GM08714 (cell line): ENCODE measurements around the gene DNASE1L3.

ENCODE experiments used
- H3K4me3 ChIP-seq: fragments of 200-500 bp; sonication (Bioruptor generic); 2 replicates; pipeline ENCODE4 v1.5.1; 2014; ENCODE audit warnings: mild to moderate bottlenecking, low read length, inconsistent platforms
- ZNF274 ChIP-seq: IDR thresholded peaks from 2 replicates; pipeline ENCODE4 v1.6.1; 2012; ENCODE audit warnings: mild to moderate bottlenecking, low read depth, low read length

DNASE1L3 gene

DNA sequence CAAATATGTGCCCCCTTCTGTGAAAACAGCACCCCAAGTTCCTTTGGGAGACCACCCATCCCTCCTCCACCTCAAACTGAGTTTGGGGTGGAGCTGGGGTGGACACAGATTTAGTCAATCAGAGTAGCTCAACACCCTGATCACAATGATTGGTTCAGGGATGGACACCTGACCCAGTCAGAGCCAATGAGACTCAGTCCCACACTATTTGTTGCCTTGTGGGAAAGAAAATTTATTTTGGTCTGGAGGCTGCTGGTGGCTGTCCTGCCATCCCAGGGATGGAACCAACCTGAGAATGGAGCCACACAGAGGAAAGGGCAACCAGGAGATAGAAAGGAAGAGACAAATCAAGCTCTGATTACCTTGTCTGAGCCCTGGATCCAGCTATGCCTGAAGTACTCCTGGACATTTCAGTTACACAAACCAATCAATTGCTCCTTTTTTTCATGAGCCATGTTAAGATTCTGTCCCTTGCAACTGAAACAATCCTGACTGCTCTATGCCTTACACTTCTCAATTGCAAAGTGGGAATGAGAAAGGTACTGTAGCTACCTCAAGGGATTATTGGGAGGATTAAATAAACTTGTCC is 10.6 kb downstream of the DNASE1L3 start:
- no peak overlapping the region; the same call in 1 of the 2 replicates for H3K4me3 ChIP-seq
- TF ChIP-seq ZNF274: no peak

DNA sequence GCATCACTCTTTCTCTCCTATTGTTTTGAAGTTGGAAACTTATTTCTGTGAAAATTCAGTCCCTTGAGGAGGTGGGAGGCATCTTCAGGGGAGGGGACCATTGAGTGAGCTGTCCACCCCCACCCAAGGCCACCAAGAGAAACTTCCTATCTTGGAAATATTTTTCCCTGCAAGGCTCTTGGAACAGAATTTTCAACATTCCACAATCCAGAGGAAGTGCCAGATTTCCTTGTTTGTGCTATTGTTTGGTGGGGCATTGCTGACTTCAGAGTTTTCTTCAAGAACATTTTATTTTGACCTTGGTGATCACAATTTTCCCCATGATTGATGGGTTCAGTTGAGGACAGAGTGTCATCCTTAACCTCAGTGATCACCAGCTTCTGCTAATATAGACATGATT is 12.0 kb downstream of the DNASE1L3 start:
- no peak overlapping the region for H3K4me3 ChIP-seq
- TF ChIP-seq ZNF274: no peak

- TF ChIP-seq ZNF274: no peak
- no peak overlapping the region for H3K4me3 ChIP-seq
Measured at GRCh38 chr3:58198362-58198761, 12.4 kb downstream of the DNASE1L3 start.

- no peak overlapping the region for H3K4me3 ChIP-seq
- TF ChIP-seq ZNF274: no peak
Measured at GRCh38 chr3:58197588-58197987, 13.2 kb downstream of the DNASE1L3 start.

- no peak overlapping the region for H3K4me3 ChIP-seq
- TF ChIP-seq ZNF274: no peak
Measured at GRCh38 chr3:58193682-58194407, 16.9 kb downstream of the DNASE1L3 start.

- H3K4me3 ChIP-seq: no peak overlapping the region
- no peak for TF ChIP-seq ZNF274
Measured at GRCh38 chr3:58192069-58192468, 18.7 kb downstream of the DNASE1L3 start.

- H3K4me3 ChIP-seq: no peak overlapping the region
- TF ChIP-seq ZNF274: no peak
Measured at GRCh38 chr3:58191361-58191991, 19.3 kb downstream of the DNASE1L3 start.

- no peak for TF ChIP-seq ZNF274
- no peak overlapping the region for H3K4me3 ChIP-seq
Measured at GRCh38 chr3:58190882-58191281, 19.9 kb downstream of the DNASE1L3 start.

- no peak for TF ChIP-seq ZNF274
- H3K4me3 ChIP-seq: no peak overlapping the region
Measured at GRCh38 chr3:58190291-58190690, 20.5 kb downstream of the DNASE1L3 start.

- TF ChIP-seq ZNF274: no peak
- H3K4me3 ChIP-seq: no peak overlapping the region
Measured at GRCh38 chr3:58189691-58190090, 21.1 kb downstream of the DNASE1L3 start.

GRCh38 chr3:58188921-58189451 is 21.8 kb downstream of the DNASE1L3 start:
- TF ChIP-seq ZNF274: no peak
- H3K4me3 ChIP-seq: no peak overlapping the region

GRCh38 chr3:58188173-58188564 is 22.6 kb downstream of the DNASE1L3 start:
- TF ChIP-seq ZNF274: no peak
- H3K4me3 ChIP-seq: no peak overlapping the region

GRCh38 chr3:58184982-58185360 is 25.8 kb downstream of the DNASE1L3 start:
- no peak overlapping the region for H3K4me3 ChIP-seq
- no peak for TF ChIP-seq ZNF274

DNA sequence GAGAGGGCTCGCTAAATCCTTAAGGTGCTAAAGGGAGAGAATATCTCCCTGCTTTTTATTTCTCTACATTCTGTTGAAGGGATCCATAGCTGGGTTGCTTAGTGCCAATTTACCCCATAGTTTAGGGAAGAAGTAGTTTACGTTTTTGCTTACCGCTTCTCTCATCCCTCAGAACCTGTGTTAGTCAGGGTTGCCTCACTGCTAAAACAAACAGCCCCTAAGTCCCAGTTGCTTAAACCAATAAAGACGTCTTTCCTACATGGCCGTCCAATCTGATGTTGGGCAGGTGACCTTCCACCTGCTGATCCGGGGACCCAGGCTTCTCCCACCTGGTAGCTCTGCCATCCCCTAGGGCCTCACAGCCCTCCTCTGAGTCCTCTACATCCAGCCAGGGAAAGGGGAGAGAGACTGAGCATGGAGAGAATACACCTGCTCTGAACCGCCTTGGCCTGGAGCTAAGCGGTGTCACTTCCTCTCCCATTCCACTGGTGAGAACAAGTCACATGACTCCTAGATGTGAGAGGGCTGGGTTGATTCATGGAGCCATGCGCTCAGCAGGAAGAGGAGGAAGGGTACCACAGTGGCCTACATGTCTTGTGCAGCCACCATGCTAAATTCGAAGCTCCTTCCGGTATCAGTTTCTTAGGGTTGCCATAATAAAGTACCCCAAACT is 26.3 kb downstream of the DNASE1L3 start:
- H3K4me3 ChIP-seq: no peak overlapping the region
- TF ChIP-seq ZNF274: no peak

DNA sequence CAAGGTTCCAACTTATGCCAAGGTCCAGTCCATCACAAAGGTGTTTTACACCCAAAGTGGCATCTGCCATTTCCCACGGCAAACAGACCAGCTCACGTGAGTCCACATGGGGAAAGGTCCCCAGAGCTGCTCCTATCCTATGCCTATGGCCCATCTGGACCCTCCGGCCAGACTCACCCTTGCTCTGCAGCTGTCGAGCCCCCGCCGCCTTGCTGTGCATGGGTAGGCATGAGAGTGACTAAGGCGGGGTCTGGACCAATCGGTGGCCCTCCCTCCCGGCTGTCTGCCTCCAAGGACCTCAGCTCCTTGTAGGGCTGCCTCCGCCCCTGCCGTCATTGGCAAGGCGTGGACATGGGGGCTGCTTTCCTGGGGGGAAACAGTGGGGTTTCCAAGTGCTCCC is 26.9 kb downstream of the DNASE1L3 start:
- TF ChIP-seq ZNF274: no peak
- H3K4me3 ChIP-seq: no peak overlapping the region

DNA sequence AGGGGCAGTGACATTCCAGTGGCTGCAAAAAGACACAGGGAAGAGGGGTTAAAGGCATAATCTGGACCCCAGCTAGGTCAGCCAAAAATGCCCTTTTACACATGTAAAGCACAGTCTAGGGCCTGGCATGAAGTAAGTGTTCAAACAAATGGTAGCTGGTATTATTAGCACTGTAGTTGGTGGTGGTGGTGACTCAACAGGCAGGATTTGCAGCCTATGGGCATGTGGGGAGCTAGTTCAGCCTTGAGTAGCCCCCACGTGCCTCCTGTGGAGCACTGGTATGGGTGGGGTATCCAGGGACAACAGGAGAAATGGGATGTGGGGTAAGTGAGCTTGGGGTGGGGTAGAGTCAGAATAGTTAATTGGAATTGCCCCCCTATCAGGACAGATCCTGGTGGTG is 27.6 kb downstream of the DNASE1L3 start:
- no peak overlapping the region for H3K4me3 ChIP-seq
- TF ChIP-seq ZNF274: no peak
